HUES48 (cell line): ENCODE measurements around the gene SYNPR.
A peak's percentile ranks its signal among the peaks of the same experiment; 100 is the strongest.

ENCODE experiments used
- H3K27ac ChIP-seq: one replicate; pipeline ENCODE4 v1.7.0; 2013; ENCODE audit warnings: low read depth, low read length, inconsistent platforms
- H3K27me3 ChIP-seq: 2 replicates; pipeline ENCODE4 v1.6.1; 2013; ENCODE audit warnings: mild to moderate bottlenecking, low read length; ENCODE audit not compliant: control insufficient read depth, insufficient read depth
- H3K36me3 ChIP-seq: 2 replicates; pipeline ENCODE4 v1.6.1; 2013; ENCODE audit warnings: low read length; ENCODE audit not compliant: control insufficient read depth, insufficient read depth
- H3K4me1 ChIP-seq: 2 replicates; pipeline ENCODE4 v1.6.1; 2013; ENCODE audit warnings: mild to moderate bottlenecking, low read length; ENCODE audit not compliant: control insufficient read depth, insufficient read depth
- H3K4me3 ChIP-seq: 2 replicates; pipeline ENCODE4 v1.5.1; 2013; ENCODE audit warnings: mild to moderate bottlenecking, low read depth, low read length
- H3K9ac ChIP-seq: 2 replicates; pipeline ENCODE4 v1.6.1; 2013; ENCODE audit warnings: mild to moderate bottlenecking, low read depth, low read length, moderate library complexity
- H3K9me3 ChIP-seq: 2 replicates; pipeline ENCODE4 v1.6.1; 2013; ENCODE audit warnings: low read length; ENCODE audit not compliant: control insufficient read depth, insufficient read depth

SYNPR gene

DNA sequence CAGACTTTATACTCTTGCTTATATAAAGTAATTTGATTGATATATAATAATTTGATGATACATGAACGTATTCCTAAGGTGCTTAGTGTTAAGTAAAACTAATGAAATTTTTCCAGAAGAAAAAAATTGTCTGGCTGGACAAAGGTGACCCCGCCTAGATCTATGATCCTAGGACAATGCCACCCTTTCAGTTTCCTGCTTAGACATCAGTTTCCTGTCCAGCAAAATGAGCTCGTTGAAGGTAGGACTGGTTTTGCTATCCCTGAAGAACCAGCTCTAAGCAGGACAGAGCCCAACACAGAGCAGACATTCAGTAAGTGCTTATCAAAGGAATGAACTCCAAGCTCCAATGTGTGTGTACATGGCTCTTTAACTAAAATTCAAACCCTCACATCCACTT lies 293.6 kb downstream of the SYNPR start:
- H3K27ac ChIP-seq, result no peak overlapping the region
- H3K9me3 ChIP-seq, result no peaks in the 10 kb centered on the region
- no peak overlapping the region for H3K9ac ChIP-seq
- no peaks in the 10 kb centered on the region for H3K36me3 ChIP-seq
- no peaks in the 10 kb centered on the region for H3K27me3 ChIP-seq
- H3K4me1 ChIP-seq, result peaks cover 25% of the 10 kb centered on the region
- H3K4me3 ChIP-seq, result no peak overlapping the region

DNA sequence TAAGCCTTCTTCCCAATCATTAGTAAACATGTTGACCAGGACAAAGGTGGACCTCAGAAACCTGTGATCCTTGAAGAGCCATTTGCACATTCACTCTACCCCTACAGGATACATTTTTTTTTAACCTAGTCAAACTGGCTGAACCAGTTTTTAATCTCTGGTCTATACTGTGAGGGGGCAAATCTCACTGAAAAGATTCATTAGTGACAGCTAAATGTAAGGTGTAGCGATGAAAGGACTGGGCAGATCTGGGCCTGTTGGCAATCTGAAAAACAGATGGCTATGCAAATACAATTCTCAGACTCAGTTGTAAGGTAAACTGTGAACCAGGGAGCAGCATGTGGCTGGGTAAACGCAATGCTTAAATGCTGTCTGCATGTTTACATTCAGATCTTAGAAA lies 298.7 kb downstream of the SYNPR start:
- H3K4me3 ChIP-seq, result peak overlapping the region; percentile 4; the same call in 1 of the 2 replicates
- H3K4me1 ChIP-seq, result peaks cover 38% of the 10 kb centered on the region

DNA sequence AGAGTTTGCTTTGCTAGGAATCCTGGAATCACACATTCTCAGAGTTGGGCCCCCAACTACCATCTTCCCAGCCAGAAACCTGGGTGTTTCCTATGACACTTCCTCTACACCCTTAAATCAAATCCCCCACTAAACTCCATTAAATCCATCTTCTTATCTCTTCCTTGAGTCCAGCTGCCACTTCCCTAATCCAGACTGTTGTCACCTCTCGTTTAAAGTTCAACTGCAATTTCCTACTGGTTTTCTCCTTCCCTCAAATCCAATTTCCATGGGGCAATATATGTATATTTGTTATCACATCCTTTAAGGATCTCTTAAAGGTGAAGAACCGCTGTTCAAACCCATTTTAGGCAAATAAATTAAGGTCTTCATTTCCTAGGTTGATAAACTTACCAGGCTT lies 300.8 kb downstream of the SYNPR start:
- Histone ChIP-seq H3K9me3 (no peaks in the 10 kb centered on the region), H3K27ac (no peak overlapping the region), H3K9ac (no peak overlapping the region), H3K4me3 (no peak overlapping the region), H3K4me1 (peaks cover 28% of the 10 kb centered on the region), H3K36me3 (no peaks in the 10 kb centered on the region), H3K27me3 (no peaks in the 10 kb centered on the region; the same call in 1 of the 2 replicates)

More for the DNA sequence above, 298.7 kb downstream of the SYNPR start:
- H3K27me3 ChIP-seq, result no peaks in the 10 kb centered on the region; the same call in 1 of the 2 replicates
- H3K9ac ChIP-seq, result no peak overlapping the region
- H3K9me3 ChIP-seq, result no peaks in the 10 kb centered on the region
- H3K27ac ChIP-seq, result peak overlapping the region; percentile 40
- no peaks in the 10 kb centered on the region for H3K36me3 ChIP-seq

DNA sequence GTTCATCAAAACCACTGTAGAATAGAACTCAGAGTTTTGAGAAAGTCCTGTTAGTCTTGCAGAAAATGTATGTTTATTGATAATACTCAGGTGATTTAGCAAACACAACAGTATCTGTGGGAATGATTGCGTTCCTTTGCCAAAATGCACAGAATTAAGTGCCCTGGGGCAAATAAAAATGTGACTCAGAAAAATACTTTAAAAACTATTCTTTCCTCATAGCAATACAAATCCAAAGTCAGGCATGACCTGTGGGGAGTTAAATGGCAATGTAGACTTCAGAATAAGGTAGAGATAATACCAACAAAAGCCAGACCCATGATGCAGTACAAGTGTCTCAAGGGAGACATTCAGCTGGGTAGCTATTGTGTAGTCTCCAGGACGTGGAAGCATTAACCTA lies 302.0 kb downstream of the SYNPR start:
- Histone ChIP-seq H3K27ac (no peak overlapping the region), H3K9ac (no peak overlapping the region), H3K9me3 (no peaks in the 10 kb centered on the region), H3K4me1 (peaks cover 39% of the 10 kb centered on the region), H3K36me3 (no peaks in the 10 kb centered on the region), H3K4me3 (no peak overlapping the region), H3K27me3 (no peaks in the 10 kb centered on the region; the same call in 1 of the 2 replicates)

DNA sequence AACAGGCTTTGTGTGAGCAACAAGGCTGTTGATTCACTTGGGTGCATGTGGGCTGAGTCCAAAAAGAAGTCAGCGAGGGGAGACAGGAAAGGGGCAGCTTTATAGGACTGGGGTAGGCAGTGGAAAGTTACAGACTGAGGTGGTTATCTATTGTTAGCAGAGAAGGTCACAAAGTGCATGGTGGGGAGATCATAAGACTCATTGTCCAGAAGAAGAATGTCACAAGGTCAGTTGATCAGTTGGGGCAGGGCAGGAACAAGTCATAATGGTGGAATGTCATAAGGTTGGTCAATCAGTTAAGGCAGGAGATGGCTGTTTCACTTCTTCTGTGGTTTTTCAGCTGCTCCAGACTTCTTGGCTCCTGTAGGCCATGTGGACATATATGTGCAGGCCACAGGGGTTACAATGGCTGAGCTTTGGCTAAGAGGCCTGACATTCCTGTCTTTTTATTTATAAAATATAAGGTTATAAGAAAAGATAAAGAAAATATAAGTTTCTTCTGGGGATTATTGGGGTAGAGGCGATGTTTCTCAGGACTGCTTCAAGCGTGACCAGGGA lies 304.9 kb downstream of the SYNPR start:
- H3K27me3 ChIP-seq, result no peaks in the 10 kb centered on the region; the same call in 1 of the 2 replicates
- no peak overlapping the region for H3K27ac ChIP-seq
- H3K4me3 ChIP-seq, result no peak overlapping the region
- no peaks in the 10 kb centered on the region for H3K9me3 ChIP-seq
- H3K4me1 ChIP-seq, result peaks cover 21% of the 10 kb centered on the region
- H3K36me3 ChIP-seq, result no peaks in the 10 kb centered on the region
- H3K9ac ChIP-seq, result no peak overlapping the region

DNA sequence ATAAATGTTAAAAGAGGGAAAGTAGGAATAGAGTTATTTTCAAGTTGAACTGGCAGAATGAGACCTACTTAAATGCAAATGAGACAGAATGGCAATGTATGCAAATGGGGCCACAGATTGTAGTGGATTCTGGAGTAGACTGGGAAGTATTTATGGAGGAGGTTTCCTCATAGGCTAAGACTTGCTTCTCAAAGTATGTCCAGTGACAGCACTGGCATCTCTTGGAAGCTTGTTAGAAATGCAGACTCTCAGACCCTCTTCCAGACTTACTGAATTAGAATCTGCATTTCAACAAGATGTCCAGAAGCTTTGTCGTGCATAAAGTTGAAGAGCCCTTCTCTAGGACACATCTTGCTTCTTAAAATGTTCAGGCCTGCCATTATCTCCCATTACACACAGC lies 306.6 kb downstream of the SYNPR start:
- Histone ChIP-seq H3K4me3 (no peak overlapping the region), H3K27ac (no peak overlapping the region), H3K27me3 (no peaks in the 10 kb centered on the region), H3K9me3 (0 out of 2 replicates have a peak, but pooled peaks cover 6% of the 10 kb centered on the region), H3K9ac (no peak overlapping the region), H3K4me1 (peaks cover 19% of the 10 kb centered on the region; the same call in 1 of the 2 replicates), H3K36me3 (no peaks in the 10 kb centered on the region)

DNA sequence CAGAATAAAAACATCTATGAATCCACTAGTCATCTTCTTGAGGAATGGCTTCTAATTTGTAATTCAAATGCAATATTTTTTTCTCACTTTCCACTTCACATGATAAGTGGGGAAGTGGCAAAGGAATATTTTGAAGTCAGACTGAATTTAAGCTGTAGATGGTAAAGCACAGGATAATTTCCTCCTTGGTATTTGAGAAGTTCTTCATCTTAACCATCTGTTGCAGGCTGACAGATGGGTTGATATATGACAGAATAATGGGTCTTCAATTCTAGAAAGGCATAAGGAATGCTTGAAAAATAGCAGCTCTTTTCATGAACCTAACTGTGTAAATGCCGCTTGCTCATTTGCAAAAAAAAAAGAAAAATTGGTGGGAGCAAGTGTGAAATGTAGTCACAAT lies 307.8 kb downstream of the SYNPR start:
- Histone ChIP-seq H3K36me3 (no peaks in the 10 kb centered on the region), H3K9ac (no peak overlapping the region), H3K4me1 (peaks cover 19% of the 10 kb centered on the region; the same call in 1 of the 2 replicates), H3K9me3 (0 out of 2 replicates have a peak, but pooled peaks cover 6% of the 10 kb centered on the region), H3K27me3 (no peaks in the 10 kb centered on the region), H3K27ac (no peak overlapping the region), H3K4me3 (no peak overlapping the region)

DNA sequence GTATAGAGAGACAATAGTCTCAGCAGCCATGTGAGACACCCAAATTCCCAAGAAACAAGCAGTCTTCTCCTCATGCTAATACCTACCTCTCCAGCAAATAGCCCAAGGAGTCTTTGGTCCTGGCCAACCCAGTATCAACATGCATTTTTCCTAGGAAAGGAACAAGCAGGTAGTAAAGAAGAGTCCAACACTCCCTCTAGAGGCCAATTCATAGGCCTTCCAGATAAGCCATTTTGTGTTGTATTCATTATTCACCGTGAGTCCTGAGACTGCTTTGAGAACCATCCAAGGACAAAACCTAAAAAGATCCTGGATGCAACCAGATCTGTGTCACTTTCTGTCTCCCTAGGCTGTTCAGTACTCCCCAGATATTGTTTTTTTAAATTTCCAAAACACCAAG lies 310.8 kb downstream of the SYNPR start:
- 0 out of 2 replicates have a peak, but pooled peaks cover 6% of the 10 kb centered on the region for H3K9me3 ChIP-seq
- H3K9ac ChIP-seq, result no peak overlapping the region
- no peak overlapping the region for H3K4me3 ChIP-seq
- H3K4me1 ChIP-seq, result peaks cover 12% of the 10 kb centered on the region; the same call in 1 of the 2 replicates
- H3K36me3 ChIP-seq, result no peaks in the 10 kb centered on the region
- no peaks in the 10 kb centered on the region for H3K27me3 ChIP-seq
- H3K27ac ChIP-seq, result no peak overlapping the region

DNA sequence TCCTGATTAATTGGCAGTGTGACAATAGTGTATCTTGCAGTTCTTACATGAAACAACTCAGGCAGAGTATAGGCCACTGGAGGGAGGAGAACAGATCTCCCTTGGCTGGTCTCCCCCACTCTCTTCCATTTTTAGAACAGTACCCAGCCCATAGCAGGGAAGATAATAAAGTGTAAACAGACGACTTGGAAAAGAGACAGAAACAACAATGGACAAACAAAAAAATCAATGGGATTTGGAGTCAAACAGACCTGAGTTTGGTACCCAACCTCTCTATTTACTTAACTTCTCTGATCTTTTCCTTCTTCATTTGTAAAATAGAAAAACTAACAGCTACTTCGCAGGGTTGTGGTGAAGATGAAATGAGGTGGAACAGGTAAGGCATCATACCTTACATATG lies 315.7 kb downstream of the SYNPR start:
- Histone ChIP-seq H3K4me3 (no peak overlapping the region), H3K9me3 (0 out of 2 replicates have a peak, but pooled peaks cover 5% of the 10 kb centered on the region), H3K36me3 (no peaks in the 10 kb centered on the region), H3K9ac (no peak overlapping the region), H3K27me3 (no peaks in the 10 kb centered on the region), H3K27ac (no peak overlapping the region), H3K4me1 (peaks cover 3% of the 10 kb centered on the region; the same call in 1 of the 2 replicates)

DNA sequence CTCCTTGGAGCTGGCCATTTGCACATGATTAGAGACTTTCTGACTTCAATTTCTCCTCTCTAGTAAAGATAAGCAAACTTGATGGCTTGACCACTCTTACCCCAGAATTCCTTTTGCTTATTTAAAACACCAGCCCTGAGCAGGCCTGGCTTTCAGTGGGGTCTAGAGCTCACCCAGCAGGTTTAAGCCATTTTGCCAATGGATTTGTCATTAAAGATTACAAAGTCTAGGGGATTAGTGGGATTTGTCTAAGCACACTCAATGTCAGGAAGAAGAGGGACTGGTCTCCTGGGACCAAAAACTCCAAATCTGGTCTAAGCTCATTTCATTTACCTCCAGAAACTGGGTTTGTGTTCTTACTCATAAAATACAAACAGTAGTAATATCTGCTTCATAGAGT lies 317.1 kb downstream of the SYNPR start:
- no peak overlapping the region for H3K27ac ChIP-seq
- no peak overlapping the region for H3K4me3 ChIP-seq
- H3K27me3 ChIP-seq, result no peaks in the 10 kb centered on the region
- no peaks in the 10 kb centered on the region for H3K36me3 ChIP-seq
- H3K9me3 ChIP-seq, result no peaks in the 10 kb centered on the region
- peaks cover 3% of the 10 kb centered on the region; the same call in 1 of the 2 replicates for H3K4me1 ChIP-seq
- H3K9ac ChIP-seq, result no peak overlapping the region

DNA sequence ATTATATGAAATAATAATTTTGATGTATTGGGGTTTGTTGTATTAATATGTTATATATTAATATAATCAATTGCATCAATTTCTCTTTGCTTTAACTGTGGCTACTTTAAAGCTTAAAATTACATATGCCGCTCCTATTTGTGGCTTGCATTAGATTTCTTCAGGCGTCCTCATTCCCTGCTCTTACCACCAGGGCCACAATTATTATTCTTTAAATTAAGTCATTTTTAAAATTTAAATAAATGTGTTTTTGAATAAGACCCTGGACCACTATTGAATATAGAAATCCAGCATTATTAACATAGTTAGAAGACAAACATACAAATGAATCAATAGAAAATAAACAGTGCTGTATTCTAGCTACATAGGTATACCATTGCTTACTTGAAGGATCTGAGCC lies 318.9 kb downstream of the SYNPR start:
- no peak overlapping the region for H3K4me3 ChIP-seq
- no peaks in the 10 kb centered on the region for H3K36me3 ChIP-seq
- H3K9me3 ChIP-seq, result no peaks in the 10 kb centered on the region
- no peaks in the 10 kb centered on the region for H3K27me3 ChIP-seq
- H3K27ac ChIP-seq, result no peak overlapping the region
- H3K4me1 ChIP-seq, result peaks cover 3% of the 10 kb centered on the region; the same call in 1 of the 2 replicates
- no peak overlapping the region for H3K9ac ChIP-seq
